GM19455 (cell line): ENCODE data around the gene SHCBP1.
"Not testable (repeated sequence)": the region's sequence is repeated elsewhere in the genome, so short reads cannot be mapped to it uniquely, and the experiment has no call there.

Experiments
- ATAC-seq: cut with Tn5 transposase; IDR thresholded peaks from one replicate; pipeline ENCODE4 v1.9.1; 2021; ENCODE audit not compliant: unreplicated experiment

SHCBP1 gene

GRCh38 chr16:46620266-46621005, 743 bp downstream of the SHCBP1 start:
- ATAC-seq = peak; percentile 7

GRCh38 chr16:46618516-46618915, 2.7 kb downstream of the SHCBP1 start:
- ATAC-seq = no peak

- no peak for ATAC-seq
Observed at GRCh38 chr16:46614006-46614405, 7.2 kb downstream of the SHCBP1 start.

- no peak for ATAC-seq
Observed at GRCh38 chr16:46613352-46613751, 7.8 kb downstream of the SHCBP1 start.

- peak; percentile 57 for ATAC-seq
Observed at GRCh38 chr16:46612121-46612520, 9.1 kb downstream of the SHCBP1 start.

GRCh38 chr16:46607529-46607928, 13.7 kb downstream of the SHCBP1 start:
- ATAC-seq = no peak

- ATAC-seq = no peak
Observed at GRCh38 chr16:46606231-46606630, 14.9 kb downstream of the SHCBP1 start.

GRCh38 chr16:46591257-46591656, 29.9 kb downstream of the SHCBP1 start:
- ATAC-seq = no peak

- no peak for ATAC-seq
Observed at GRCh38 chr16:46586011-46586577, 35.1 kb downstream of the SHCBP1 start.

- no peak for ATAC-seq
Observed at GRCh38 chr16:46583036-46583435, 38.1 kb downstream of the SHCBP1 start.

GRCh38 chr16:46582313-46582712, 38.9 kb downstream of the SHCBP1 start:
- ATAC-seq = no peak

GRCh38 chr16:46577988-46578579, 43.1 kb downstream of the SHCBP1 start:
- ATAC-seq = no peak

- no peak for ATAC-seq
Observed at GRCh38 chr16:46573834-46574159, 47.4 kb downstream of the SHCBP1 start.

GRCh38 chr16:46573008-46573833, 48.0 kb downstream of the SHCBP1 start:
- ATAC-seq = no peak

- ATAC-seq = no peak
Observed at GRCh38 chr16:46569231-46569735, 51.9 kb downstream of the SHCBP1 start.

GRCh38 chr16:46568472-46569230, 52.5 kb downstream of the SHCBP1 start:
- ATAC-seq = no peak

- no peak for ATAC-seq
Observed at GRCh38 chr16:46562979-46563378, 58.2 kb downstream of the SHCBP1 start.

GRCh38 chr16:46558018-46558417, 63.2 kb downstream of the SHCBP1 start:
- no peak for ATAC-seq

- ATAC-seq = no peak
Observed at GRCh38 chr16:46555951-46556350, 65.2 kb downstream of the SHCBP1 start.

- ATAC-seq = not testable (repeated sequence)
Observed at GRCh38 chr16:46554435-46554834, 66.7 kb downstream of the SHCBP1 start.

GRCh38 chr16:46549477-46549876, 71.7 kb downstream of the SHCBP1 start:
- ATAC-seq = no peak
